GM12878 (cell line): ENCODE measurements around the gene SLC19A1. TPM values are rescaled to one million over a fixed set of nuclear protein-coding genes. Genes with fewer than 3 reads are reported as not detected.

Source experiments
- BHLHE40 ChIP-seq, 2 experiments: fragments of 450-650 bp in 1 of 2; IDR thresholded peaks; 2 replicates each; pipeline ENCODE4 v1.6.1; 2011 to 2017; ENCODE audit warnings: low read depth in 2 of 2, borderline replicate concordance in 1 of 2, improper control_type of control experiment in 1 of 2, low read length in 1 of 2, mild to moderate bottlenecking in 1 of 2
- BMI1 ChIP-seq: fragments of 450-650 bp; IDR thresholded peaks from 2 replicates; pipeline ENCODE4 v1.6.1; 2016; ENCODE audit warnings: mild to moderate bottlenecking, moderate library complexity, borderline replicate concordance
- MTA2 ChIP-seq: fragments of 450-650 bp; IDR thresholded peaks from 2 replicates; pipeline ENCODE4 v1.6.1; 2016; ENCODE audit warnings: low read depth, mild to moderate bottlenecking, moderate library complexity
- PML ChIP-seq: IDR thresholded peaks from 2 replicates; pipeline ENCODE4 v1.6.1; 2012; ENCODE audit warnings: low read length, inconsistent platforms
- WRNIP1 ChIP-seq: IDR thresholded peaks from 2 replicates; pipeline ENCODE4 v1.6.1; 2011; ENCODE audit warnings: low read depth, low read length, improper control_type of control experiment, borderline replicate concordance
- polyA plus RNA-seq, 11 experiments: library from polyadenylated mRNA; depleted of rRNA in 4 of 11; unstranded in 6 of 11; stranded (reverse) in 5 of 11; fragments of >200 nt; fragmentation: Nextera tagmentation in 4 of 11; fragmentation: Illumina TruSeq in 1 of 11; extraction: Ambion mirVana in 4 of 11; extraction: Trizol in 1 of 11; gene quantifications; 1 replicate in 1 of 11; 2 replicates in 10 of 11; pipeline versions ENCODE4 v1.2.1 to v1.2.3, GENCODE V29; 2011 to 2016; ENCODE audit warnings: inconsistent platforms in 2 of 11, missing spikeins in 2 of 11, low read depth in 1 of 11
- total RNA-seq, 4 experiments: library from RNA; depleted of rRNA in 3 of 4; stranded (reverse); fragments of >200 nt in 3 of 4; fragmentation: Illumina TruSeq in 1 of 4; extraction: Trizol in 1 of 4; gene quantifications; 2 replicates each; pipeline versions ENCODE4 v1.2.1 to v1.2.3, GENCODE V29; 2013 to 2021
- TF ChIP-seq, protein P1 (sequence below): IDR thresholded peaks from 2 replicates; pipeline ENCODE4 v1.6.1; 2011; ENCODE audit warnings: borderline replicate concordance, low read depth, mild to moderate bottlenecking, moderate library complexity, low read length; ENCODE audit not compliant: insufficient read depth, poor library complexity, severe bottlenecking
- TF ChIP-seq, protein P2 (sequence below): IDR thresholded peaks from 2 replicates; pipeline ENCODE4 v1.6.1; 2011; ENCODE audit warnings: low read depth, mild to moderate bottlenecking, low read length, moderate library complexity, borderline replicate concordance; ENCODE audit errors: extremely low read depth
- TF ChIP-seq, protein P3 (sequence below): IDR thresholded peaks from 2 replicates; pipeline ENCODE4 v1.6.1; 2011; ENCODE audit warnings: borderline replicate concordance, low read depth, mild to moderate bottlenecking, moderate library complexity, mixed read lengths, low read length; ENCODE audit not compliant: insufficient read depth; ENCODE audit errors: extremely low read length

Gene SLC19A1
- total and polyA plus RNA-seq, 10 of the 15 experiments (the other 5 are each of a cell fraction or from before 2014, with no cell fraction given), result 0.42 to 49.7 (median 12.2) TPM

DNA sequence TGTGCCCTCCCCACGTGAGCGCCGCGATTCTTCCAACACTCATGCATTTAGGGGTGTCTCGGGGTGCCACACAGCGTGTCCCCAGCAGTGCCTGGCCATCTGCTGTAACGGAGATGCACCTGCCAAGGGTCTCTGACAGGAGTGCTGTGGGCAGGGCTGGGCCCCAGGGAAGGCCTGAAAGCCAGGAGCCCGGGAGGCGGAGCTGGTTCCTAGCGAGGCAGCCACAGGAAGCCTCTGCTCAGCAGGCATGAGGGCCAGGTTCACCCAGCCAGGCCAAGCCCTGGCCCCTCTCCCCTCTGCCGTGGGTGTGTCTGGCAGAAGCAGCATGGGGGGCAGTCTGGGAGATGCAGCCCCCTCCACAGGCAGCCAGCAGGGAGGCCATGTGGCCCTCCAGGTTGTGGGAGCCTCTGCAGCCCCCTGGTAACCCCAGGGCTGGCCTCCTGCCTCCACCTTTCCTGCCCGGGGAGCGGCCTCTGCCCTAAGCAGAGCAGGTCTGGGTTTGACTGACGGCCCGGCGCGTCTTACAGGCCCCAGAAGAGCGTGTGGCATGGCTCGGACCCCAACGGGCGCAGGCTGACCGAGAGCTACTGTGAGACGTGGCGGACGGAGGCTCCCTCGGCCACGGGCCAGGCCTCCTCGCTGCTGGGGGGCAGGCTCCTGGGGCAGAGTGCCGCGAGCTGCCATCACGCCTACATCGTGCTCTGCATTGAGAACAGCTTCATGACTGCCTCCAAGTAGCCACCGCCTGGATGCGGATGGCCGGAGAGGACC is 30.4 kb downstream of the SLC19A1 start (continued):
- TF ChIP-seq, protein P1, sequence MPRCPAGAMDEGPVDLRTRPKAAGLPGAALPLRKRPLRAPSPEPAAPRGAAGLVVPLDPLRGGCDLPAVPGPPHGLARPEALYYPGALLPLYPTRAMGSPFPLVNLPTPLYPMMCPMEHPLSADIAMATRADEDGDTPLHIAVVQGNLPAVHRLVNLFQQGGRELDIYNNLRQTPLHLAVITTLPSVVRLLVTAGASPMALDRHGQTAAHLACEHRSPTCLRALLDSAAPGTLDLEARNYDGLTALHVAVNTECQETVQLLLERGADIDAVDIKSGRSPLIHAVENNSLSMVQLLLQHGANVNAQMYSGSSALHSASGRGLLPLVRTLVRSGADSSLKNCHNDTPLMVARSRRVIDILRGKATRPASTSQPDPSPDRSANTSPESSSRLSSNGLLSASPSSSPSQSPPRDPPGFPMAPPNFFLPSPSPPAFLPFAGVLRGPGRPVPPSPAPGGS, result no peak
- TF ChIP-seq BHLHE40 (IDR thresholded peaks at IDR 0.05; ENCODE audit: borderline replicate concordance in 1 of 2, low read depth in 2 of 2, low read length in 1 of 2) (no peak), BMI1 (no peak), WRNIP1 (no peak), PML (no peak), MTA2 (no peak)
- TF ChIP-seq, protein P2, sequence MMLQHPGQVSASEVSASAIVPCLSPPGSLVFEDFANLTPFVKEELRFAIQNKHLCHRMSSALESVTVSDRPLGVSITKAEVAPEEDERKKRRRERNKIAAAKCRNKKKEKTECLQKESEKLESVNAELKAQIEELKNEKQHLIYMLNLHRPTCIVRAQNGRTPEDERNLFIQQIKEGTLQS, result no peak
- TF ChIP-seq, protein P3, sequence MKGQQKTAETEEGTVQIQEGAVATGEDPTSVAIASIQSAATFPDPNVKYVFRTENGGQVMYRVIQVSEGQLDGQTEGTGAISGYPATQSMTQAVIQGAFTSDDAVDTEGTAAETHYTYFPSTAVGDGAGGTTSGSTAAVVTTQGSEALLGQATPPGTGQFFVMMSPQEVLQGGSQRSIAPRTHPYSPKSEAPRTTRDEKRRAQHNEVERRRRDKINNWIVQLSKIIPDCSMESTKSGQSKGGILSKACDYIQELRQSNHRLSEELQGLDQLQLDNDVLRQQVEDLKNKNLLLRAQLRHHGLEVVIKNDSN, result no peak
